HCT116 (cell line): ENCODE results near the gene IGFN1. TPM values are rescaled to one million over a fixed set of nuclear protein-coding genes. Genes with fewer than 3 reads are reported as not detected.

Experiments
- ATAC-seq: fragments of 200-7000 bp; cut with Tn5 transposase; 2 replicates; pipeline ENCODE4 v1.9.1; 2020; ENCODE audit warnings: mild to moderate bottlenecking, moderate library complexity
- BruUV-seq: library from RNA; stranded (reverse); fragments of 400-500 nt; replicated peaks from 2 replicates; lab custom pipeline; 2021; lab: Mats Ljungman, UMichigan
- CTCF ChIA-PET: fragments of 300-600 bp; sonication (Branson Sonifier 250); formaldehyde crosslinking; loops from one replicate; lab custom pipeline; 2021; ENCODE audit warnings: antibody characterized with exemption; lab: Charles Lee
- POLR2A ChIA-PET: fragments of 300-600, 350-600 bp; sonication (Branson Sonifier 250); formaldehyde crosslinking; loops from one replicate; lab custom pipeline; 2021; ENCODE audit warnings: antibody characterized with exemption; lab: Charles Lee
- RAD21 ChIA-PET, 2 experiments: fragments of 300-600 bp; sonication (Branson Sonifier 250); formaldehyde crosslinking; loops; one replicate each; lab custom pipeline; 2023; ENCODE audit warnings: low total read pairs in 2 of 2; ENCODE audit not compliant: uncharacterized antibody in 2 of 2, unreplicated experiment in 2 of 2, low non-redundant PET in 1 of 2; lab: Charles Lee
- DNase-seq: peaks from one replicate; pipeline ENCODE4 v3.0.0-alpha.2; 2010; ENCODE audit warnings: low read depth, low spot score
- H2AFZ ChIP-seq: fragments of 200-600 bp; shearing (Covaris generic), sonication (generic); 2 replicates; pipeline ENCODE4 v1.6.1; 2017; ENCODE audit warnings: low read depth, mixed run types, mixed read lengths, antibody characterized with exemption, low read length; ENCODE audit not compliant: poor library complexity, severe bottlenecking
- H3K27ac ChIP-seq: 2 replicates; pipeline ENCODE4 v1.5.1; 2012; ENCODE audit warnings: low read depth, low read length
- H3K27me3 ChIP-seq: fragments of 200-600 bp; sonication (generic); 2 replicates; pipeline ENCODE4 v1.6.1; 2016; ENCODE audit warnings: mixed run types, low read length, mixed read lengths; ENCODE audit not compliant: insufficient read depth
- H3K36me3 ChIP-seq, 2 experiments: fragments of 200-500 bp in 1 of 2; fragments of 200-600 bp in 1 of 2; sonication (Bioruptor generic) in 1 of 2; sonication (generic) in 1 of 2; 2 replicates each; pipeline versions ENCODE4 v1.5.1 to v1.6.1; 2014 to 2016; ENCODE audit warnings: low read length in 2 of 2, inconsistent platforms in 1 of 2, mixed read lengths in 1 of 2, mixed run types in 1 of 2; ENCODE audit not compliant: insufficient read depth in 2 of 2, control insufficient read depth in 1 of 2
- H3K4me1 ChIP-seq, 2 experiments: fragments of 200-600 bp in 1 of 2; sonication (generic) in 1 of 2; 2 replicates each; pipeline versions ENCODE4 v1.5.1 to v1.6.1; 2012 to 2017; ENCODE audit warnings: low read length in 2 of 2, inconsistent platforms in 1 of 2, mild to moderate bottlenecking in 1 of 2, mixed read lengths in 1 of 2, mixed run types in 1 of 2, moderate library complexity in 1 of 2; ENCODE audit not compliant: insufficient read depth in 2 of 2, control insufficient read depth in 1 of 2
- H3K4me2 ChIP-seq: fragments of 200-600 bp; sonication (generic); 2 replicates; pipeline ENCODE4 v1.6.1; 2017; ENCODE audit warnings: mixed run types, low read length, mixed read lengths
- H3K4me3 ChIP-seq, 2 experiments: fragments of 200-600 bp in 1 of 2; sonication (generic) in 1 of 2; replicated peaks in 1 of 2; 2 replicates each; pipeline ENCODE4 v1.5.1; 2011 to 2016; ENCODE audit warnings: low read length in 2 of 2, control low read depth in 1 of 2, low read depth in 1 of 2, mild to moderate bottlenecking in 1 of 2, mixed read lengths in 1 of 2, mixed run types in 1 of 2
- H3K79me2 ChIP-seq: fragments of 200-600 bp; sonication (generic); 2 replicates; pipeline ENCODE4 v1.6.1; 2017; ENCODE audit warnings: mild to moderate bottlenecking, mixed run types, low read length, moderate library complexity, mixed read lengths; ENCODE audit not compliant: insufficient read depth
- H3K9ac ChIP-seq: fragments of 200-600 bp; sonication (generic); 2 replicates; pipeline ENCODE4 v1.6.1; 2016; ENCODE audit warnings: low read length, mixed read lengths
- H3K9me2 ChIP-seq: fragments of 200-600 bp; sonication (generic), shearing (Covaris generic); 2 replicates; pipeline ENCODE4 v1.6.1; 2017; ENCODE audit warnings: mixed run types, mild to moderate bottlenecking, moderate library complexity; ENCODE audit not compliant: insufficient read depth
- H3K9me3 ChIP-seq, 2 experiments: fragments of 200-500 bp in 1 of 2; fragments of 200-600 bp in 1 of 2; sonication (Bioruptor generic) in 1 of 2; sonication (generic) in 1 of 2; 2 replicates each; pipeline ENCODE4 v1.6.1; 2014 to 2017; ENCODE audit warnings: low read length in 2 of 2, mixed read lengths in 2 of 2, inconsistent platforms in 1 of 2, low read depth in 1 of 2, mild to moderate bottlenecking in 1 of 2, mixed run types in 1 of 2, moderate library complexity in 1 of 2; ENCODE audit not compliant: control insufficient read depth in 1 of 2, insufficient read depth in 1 of 2
- H4K20me1 ChIP-seq: fragments of 200-600 bp; sonication (generic), shearing (Covaris generic); 2 replicates; pipeline ENCODE4 v1.6.1; 2017; ENCODE audit warnings: mixed run types, mild to moderate bottlenecking, moderate library complexity; ENCODE audit not compliant: insufficient read depth
- JUND ChIP-seq: IDR thresholded peaks from 2 replicates; pipeline ENCODE4 v1.6.1; 2012
- POLR2A ChIP-seq: IDR thresholded peaks from 2 replicates; pipeline ENCODE4 v1.7.0; 2011; ENCODE audit warnings: borderline replicate concordance; ENCODE audit not compliant: insufficient read depth, insufficient read length; ENCODE audit errors: extremely low read depth
- RAD21 ChIP-seq: IDR thresholded peaks from 2 replicates; pipeline ENCODE4 v1.6.1; 2012; ENCODE audit warnings: low read depth, mild to moderate bottlenecking
- REST ChIP-seq: IDR thresholded peaks from 2 replicates; pipeline ENCODE4 v1.6.1; 2012; ENCODE audit warnings: low read depth
- ZNF274 ChIP-seq: fragments of 200-500 bp; sonication (Bioruptor generic); IDR thresholded peaks from 2 replicates; pipeline ENCODE4 v1.6.1; 2014; ENCODE audit warnings: mild to moderate bottlenecking, low read depth, low read length, inconsistent platforms
- intact Hi-C: fragments of 100-400 bp; cut with micrococcal nuclease; formaldehyde crosslinking; loops from 2 replicates; pipeline ENCODE4 v1.10.0; 2022
- total RNA-seq: library from RNA; stranded (reverse); gene quantifications from one replicate; pipeline ENCODE4 v1.2.1, GENCODE V29; 2021; ENCODE audit not compliant: unreplicated experiment

IGFN1 gene
- total RNA-seq, 1 experiment from 2014 or later: not detected

- H3K27me3 ChIP-seq: no peaks in the 10 kb centered on the region
- H3K4me1 ChIP-seq: peaks cover 9 to 16% of the 10 kb centered on the region in 2 experiments
- H3K4me3 ChIP-seq: no peak overlapping the region
- no peak overlapping the region for H3K9ac ChIP-seq
- intact Hi-C loops: no loop called here
- H3K27ac ChIP-seq: no peak overlapping the region
- no peaks in the 10 kb centered on the region for H3K9me2 ChIP-seq
- DNase-seq (no peak), ATAC-seq (no peak)
- ChIA-PET RAD21 (no interaction called here), POLR2A (no interaction called here), CTCF (interaction anchor here (1.3 kb wide), 1 partner anchor 8 kb away, joined by 3 read pairs; no protein-coding TSS in a partner anchor)
- no peaks in the 10 kb centered on the region for H3K79me2 ChIP-seq
- no peak overlapping the region for H2AFZ ChIP-seq
- no peaks in the 10 kb centered on the region for H3K36me3 ChIP-seq
- H4K20me1 ChIP-seq: no peaks in the 10 kb centered on the region
- no peak overlapping the region for H3K4me2 ChIP-seq
- H3K9me3 ChIP-seq: no peaks in the 10 kb centered on the region
- TF ChIP-seq RAD21: no peak
- no peak for TF ChIP-seq REST
- no peak for TF ChIP-seq ZNF274
- no peak for TF ChIP-seq POLR2A
- TF ChIP-seq JUND: no peak
- no TSS peak for BruUV-seq
These were observed 23.3 kb upstream of the IGFN1 start for GRCh38 chr1:201167041-201167991.
